ENCODE measurements around the gene HTT-AS.

DNA sequence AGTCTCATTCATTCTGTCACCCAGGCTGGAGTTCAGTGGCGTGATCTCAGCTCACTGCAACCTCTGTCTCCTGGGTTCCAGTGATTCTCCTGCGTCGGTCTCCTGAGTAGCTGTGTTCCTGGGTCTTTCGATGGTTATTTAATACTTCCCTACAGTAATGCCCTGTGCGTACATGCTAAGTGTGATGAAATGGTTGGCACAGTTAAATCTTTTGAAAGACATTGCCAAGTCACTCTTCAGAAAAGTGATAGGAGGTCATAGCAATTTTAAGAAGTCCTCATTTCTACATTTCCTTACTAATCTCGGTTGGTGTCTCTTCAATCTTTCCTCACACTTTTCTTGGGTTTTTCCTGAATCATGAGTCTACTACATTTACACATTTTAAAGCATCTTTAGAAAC lies 14.4 kb downstream of the HTT-AS start:
- TF ChIP-seq, protein P1, sequence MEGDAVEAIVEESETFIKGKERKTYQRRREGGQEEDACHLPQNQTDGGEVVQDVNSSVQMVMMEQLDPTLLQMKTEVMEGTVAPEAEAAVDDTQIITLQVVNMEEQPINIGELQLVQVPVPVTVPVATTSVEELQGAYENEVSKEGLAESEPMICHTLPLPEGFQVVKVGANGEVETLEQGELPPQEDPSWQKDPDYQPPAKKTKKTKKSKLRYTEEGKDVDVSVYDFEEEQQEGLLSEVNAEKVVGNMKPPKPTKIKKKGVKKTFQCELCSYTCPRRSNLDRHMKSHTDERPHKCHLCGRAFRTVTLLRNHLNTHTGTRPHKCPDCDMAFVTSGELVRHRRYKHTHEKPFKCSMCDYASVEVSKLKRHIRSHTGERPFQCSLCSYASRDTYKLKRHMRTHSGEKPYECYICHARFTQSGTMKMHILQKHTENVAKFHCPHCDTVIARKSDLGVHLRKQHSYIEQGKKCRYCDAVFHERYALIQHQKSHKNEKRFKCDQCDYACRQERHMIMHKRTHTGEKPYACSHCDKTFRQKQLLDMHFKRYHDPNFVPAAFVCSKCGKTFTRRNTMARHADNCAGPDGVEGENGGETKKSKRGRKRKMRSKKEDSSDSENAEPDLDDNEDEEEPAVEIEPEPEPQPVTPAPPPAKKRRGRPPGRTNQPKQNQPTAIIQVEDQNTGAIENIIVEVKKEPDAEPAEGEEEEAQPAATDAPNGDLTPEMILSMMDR (IDR thresholded peaks at IDR 0.05; ENCODE audit: low read length), result no peak
- no peak for TF ChIP-seq EZH2 (IDR thresholded peaks at IDR 0.05; ENCODE audit: borderline replicate concordance, low read length)

Measured in OCI-LY1 (cell line).